ENCODE data around the gene RCBTB1. TPM values are rescaled to one million over a fixed set of nuclear protein-coding genes. Genes with fewer than 3 reads are reported as not detected.

The RCBTB1 gene
- polyA plus RNA-seq, 1 of the 3 experiments (the other 2 are of a cell fraction), result 13.2 TPM

GRCh38 chr13:49527123-49527522 is 58.2 kb downstream of the RCBTB1 start:
- H3K9ac ChIP-seq, result no peak overlapping the region
- no peak for DNase-seq
- H3K9me2 ChIP-seq, result no peaks in the 10 kb centered on the region
- no peak overlapping the region for H2AFZ ChIP-seq (ENCODE audit: low read depth)
- no peaks in the 10 kb centered on the region for H3K9me3 ChIP-seq
- no peak overlapping the region for H3K4me2 ChIP-seq
- H3K36me3 ChIP-seq (replicated peaks in 1 of 2; ENCODE audit: control insufficient read depth in 1 of 2, insufficient read depth in 2 of 2, low read length in 1 of 2), result peaks cover 17 to 30% of the 10 kb centered on the region in 2 experiments
- CTCF ChIA-PET, result no interaction called here
- H3K4me1 ChIP-seq (ENCODE audit: control insufficient read depth in 1 of 2, insufficient read depth in 2 of 2, low read depth in 1 of 2, low read length in 1 of 2), result no peaks in the 10 kb centered on the region
- no peak overlapping the region for H3K27ac ChIP-seq (ENCODE audit: low read depth in 2 of 2, low read length in 1 of 2)
- H3K4me3 ChIP-seq (ENCODE audit: low read depth in 2 of 2, low read length in 1 of 2), result no peak overlapping the region
- H3K27me3 ChIP-seq (ENCODE audit: insufficient read depth), result no peaks in the 10 kb centered on the region
- no peaks in the 10 kb centered on the region for H3K79me2 ChIP-seq (ENCODE audit: insufficient read depth)
- TF ChIP-seq, protein P1, sequence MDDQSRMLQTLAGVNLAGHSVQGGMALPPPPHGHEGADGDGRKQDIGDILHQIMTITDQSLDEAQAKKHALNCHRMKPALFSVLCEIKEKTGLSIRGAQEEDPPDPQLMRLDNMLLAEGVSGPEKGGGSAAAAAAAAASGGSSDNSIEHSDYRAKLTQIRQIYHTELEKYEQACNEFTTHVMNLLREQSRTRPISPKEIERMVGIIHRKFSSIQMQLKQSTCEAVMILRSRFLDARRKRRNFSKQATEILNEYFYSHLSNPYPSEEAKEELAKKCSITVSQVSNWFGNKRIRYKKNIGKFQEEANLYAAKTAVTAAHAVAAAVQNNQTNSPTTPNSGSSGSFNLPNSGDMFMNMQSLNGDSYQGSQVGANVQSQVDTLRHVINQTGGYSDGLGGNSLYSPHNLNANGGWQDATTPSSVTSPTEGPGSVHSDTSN (IDR thresholded peaks at IDR 0.05), result no peak
- TF ChIP-seq ZBTB33 (IDR thresholded peaks at IDR 0.05; ENCODE audit: borderline replicate concordance, low read depth) (no peak), NFIC (IDR thresholded peaks at IDR 0.05; ENCODE audit: borderline replicate concordance) (no peak), SMC3 (IDR thresholded peaks at IDR 0.05; ENCODE audit: low read depth, low read length) (no peak), RFX5 (IDR thresholded peaks at IDR 0.05; ENCODE audit: low read length) (no peak)
- 93% methylated on average over 2 of the region's 2 CpGs for WGBS (ENCODE audit: low lambda C conversion rate)
- H3F3A ChIP-seq (replicated peaks; ENCODE audit: insufficient read depth), result peaks cover 3% of the 10 kb centered on the region
- POLR2A ChIA-PET, result no interaction called here
- H4K20me1 ChIP-seq (ENCODE audit: insufficient read depth), result no peaks in the 10 kb centered on the region

DNA sequence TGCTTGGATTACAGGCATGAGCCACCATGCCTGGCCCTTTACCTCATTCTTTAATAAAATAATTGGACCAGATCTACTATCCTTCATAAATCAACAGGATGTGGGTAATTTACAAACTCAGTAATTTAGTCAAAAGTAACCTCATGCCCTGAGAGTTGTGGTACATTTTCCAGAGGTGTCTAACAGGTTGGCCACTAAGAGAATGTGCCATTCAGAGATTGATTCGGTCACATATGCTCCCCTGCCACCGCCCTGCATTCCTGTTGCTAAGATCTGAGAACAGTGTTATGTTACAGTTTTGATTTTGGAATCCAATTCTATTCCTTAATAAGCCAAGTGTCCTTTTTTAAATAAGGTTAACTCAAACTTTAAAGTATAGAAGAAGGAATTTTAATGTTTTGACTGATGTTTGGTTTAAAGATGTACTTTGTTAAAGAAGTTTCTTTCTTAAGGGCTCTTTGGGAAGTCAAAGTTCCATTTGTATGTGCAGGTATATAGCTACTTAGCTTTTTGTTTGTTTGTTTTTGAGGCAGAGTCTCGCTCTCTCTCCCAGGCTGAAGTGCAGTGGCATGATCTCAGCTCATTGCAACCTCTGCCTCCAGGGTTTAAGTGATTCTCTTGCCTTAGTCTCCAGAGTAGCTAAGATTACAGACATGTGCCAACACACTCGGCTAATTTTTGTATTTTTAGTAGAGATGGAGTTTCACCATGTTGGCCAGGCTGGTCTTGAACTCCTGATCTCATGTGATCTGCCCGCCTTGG is 60.4 kb downstream of the RCBTB1 start:
- no peak for DNase-seq
- Histone ChIP-seq H4K20me1 (ENCODE audit: insufficient read depth) (no peaks in the 10 kb centered on the region), H3K79me2 (ENCODE audit: insufficient read depth) (no peaks in the 10 kb centered on the region), H3K27me3 (ENCODE audit: insufficient read depth) (no peaks in the 10 kb centered on the region), H3K9me2 (no peaks in the 10 kb centered on the region), H3K4me3 (ENCODE audit: low read depth in 2 of 2, low read length in 1 of 2) (no peak overlapping the region), H2AFZ (ENCODE audit: low read depth) (no peak overlapping the region), H3K27ac (ENCODE audit: low read depth in 2 of 2, low read length in 1 of 2) (no peak overlapping the region), H3K4me1 (ENCODE audit: control insufficient read depth in 1 of 2, insufficient read depth in 2 of 2, low read depth in 1 of 2, low read length in 1 of 2) (no peaks in the 10 kb centered on the region), H3K9ac (no peak overlapping the region), H3K4me2 (no peak overlapping the region), H3K36me3 (replicated peaks in 1 of 2; ENCODE audit: control insufficient read depth in 1 of 2, insufficient read depth in 2 of 2, low read length in 1 of 2) (peaks cover 8 to 22% of the 10 kb centered on the region in 2 experiments), H3K9me3 (no peaks in the 10 kb centered on the region), H3F3A (replicated peaks; ENCODE audit: insufficient read depth) (peaks cover 3% of the 10 kb centered on the region)
- CTCF ChIA-PET, result interaction anchor here (1.0 to 1.3 kb wide), 2 partner anchors 12 to 29 kb away, joined by 3 to 4 read pairs; partner anchors contain the start of gene PHF11
- WGBS (ENCODE audit: low lambda C conversion rate), result 94% methylated on average over 5 of the region's 5 CpGs
- POLR2A ChIA-PET, result no interaction called here
- TF ChIP-seq FOXM1 (IDR thresholded peaks at IDR 0.05; ENCODE audit: low read depth), result no peak
- no peak for TF ChIP-seq MEF2A (IDR thresholded peaks at IDR 0.05; ENCODE audit: borderline replicate concordance, low read depth)
- TF ChIP-seq, protein P2, sequence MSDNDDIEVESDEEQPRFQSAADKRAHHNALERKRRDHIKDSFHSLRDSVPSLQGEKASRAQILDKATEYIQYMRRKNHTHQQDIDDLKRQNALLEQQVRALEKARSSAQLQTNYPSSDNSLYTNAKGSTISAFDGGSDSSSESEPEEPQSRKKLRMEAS (IDR thresholded peaks at IDR 0.05; ENCODE audit: low read depth), result no peak
- no peak for TF ChIP-seq EZH2phosphoT487 (IDR thresholded peaks at IDR 0.05; ENCODE audit: borderline replicate concordance, low read depth)
- no peak for TF ChIP-seq REST (IDR thresholded peaks at IDR 0.05; ENCODE audit: low read depth, low read length)
- no peak for TF ChIP-seq MXI1 (IDR thresholded peaks at IDR 0.05; ENCODE audit: low read depth, low read length)
- TF ChIP-seq ZBTB33 (IDR thresholded peaks at IDR 0.05; ENCODE audit: borderline replicate concordance, low read depth), result no peak
- TF ChIP-seq, protein P3, sequence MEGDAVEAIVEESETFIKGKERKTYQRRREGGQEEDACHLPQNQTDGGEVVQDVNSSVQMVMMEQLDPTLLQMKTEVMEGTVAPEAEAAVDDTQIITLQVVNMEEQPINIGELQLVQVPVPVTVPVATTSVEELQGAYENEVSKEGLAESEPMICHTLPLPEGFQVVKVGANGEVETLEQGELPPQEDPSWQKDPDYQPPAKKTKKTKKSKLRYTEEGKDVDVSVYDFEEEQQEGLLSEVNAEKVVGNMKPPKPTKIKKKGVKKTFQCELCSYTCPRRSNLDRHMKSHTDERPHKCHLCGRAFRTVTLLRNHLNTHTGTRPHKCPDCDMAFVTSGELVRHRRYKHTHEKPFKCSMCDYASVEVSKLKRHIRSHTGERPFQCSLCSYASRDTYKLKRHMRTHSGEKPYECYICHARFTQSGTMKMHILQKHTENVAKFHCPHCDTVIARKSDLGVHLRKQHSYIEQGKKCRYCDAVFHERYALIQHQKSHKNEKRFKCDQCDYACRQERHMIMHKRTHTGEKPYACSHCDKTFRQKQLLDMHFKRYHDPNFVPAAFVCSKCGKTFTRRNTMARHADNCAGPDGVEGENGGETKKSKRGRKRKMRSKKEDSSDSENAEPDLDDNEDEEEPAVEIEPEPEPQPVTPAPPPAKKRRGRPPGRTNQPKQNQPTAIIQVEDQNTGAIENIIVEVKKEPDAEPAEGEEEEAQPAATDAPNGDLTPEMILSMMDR (IDR thresholded peaks at IDR 0.05), result no peak
- no peak for TF ChIP-seq RXRA (IDR thresholded peaks at IDR 0.05; ENCODE audit: borderline replicate concordance, low read depth)
- TF ChIP-seq TEAD4 (IDR thresholded peaks at IDR 0.05; ENCODE audit: borderline replicate concordance, insufficient read depth), result no peak
